Tibial nerve (tissue), 3 donors: ENCODE data around the gene FRY.

Experiments used
- EP300 ChIP-seq, 2 donors: sonication (generic); formaldehyde crosslinking; IDR thresholded peaks; one replicate each; pipeline ENCODE4 v1.6.1; 2017; ENCODE audit warnings: antibody characterized with exemption in 2 of 2, mild to moderate bottlenecking in 1 of 2
- POLR2A ChIP-seq, 2 donors: fragments of 450-650 bp; IDR thresholded peaks; one replicate each; pipeline ENCODE4 v1.6.1; 2017; ENCODE audit warnings: antibody characterized with exemption in 2 of 2, mild to moderate bottlenecking in 2 of 2, moderate library complexity in 2 of 2

DNA sequence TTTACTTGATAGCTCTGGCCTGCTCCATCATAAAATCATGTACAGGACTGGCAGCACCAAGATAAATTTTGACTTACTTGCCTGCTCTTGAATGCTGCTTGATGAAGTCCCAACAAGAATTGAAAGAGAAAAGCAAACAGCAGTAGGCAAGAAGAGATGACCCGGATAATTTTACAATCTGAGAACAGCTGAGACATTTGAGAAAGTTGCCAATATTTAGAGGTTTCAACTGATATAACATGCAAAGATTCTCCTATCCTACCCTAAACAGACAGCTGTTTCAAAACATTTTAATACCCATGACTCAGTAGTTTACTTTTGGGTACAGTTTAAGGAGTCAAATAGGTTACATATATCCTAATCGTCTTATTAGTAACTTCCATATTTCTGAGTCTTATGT is 5.9 kb downstream of the FRY start:
- TF ChIP-seq POLR2A (IDR thresholded peaks at IDR 0.05) = no peak
- TF ChIP-seq EP300 (IDR thresholded peaks at IDR 0.05) = no peak
